CD4-positive, alpha-beta T cell treated with Interleukin-17A for 1 hour (primary cell): ENCODE results near the gene LCNL1.

Experiments
- DNase-seq: peaks from one replicate; pipeline ENCODE4 v3.0.0-alpha.2; 2020

The LCNL1 gene

DNA sequence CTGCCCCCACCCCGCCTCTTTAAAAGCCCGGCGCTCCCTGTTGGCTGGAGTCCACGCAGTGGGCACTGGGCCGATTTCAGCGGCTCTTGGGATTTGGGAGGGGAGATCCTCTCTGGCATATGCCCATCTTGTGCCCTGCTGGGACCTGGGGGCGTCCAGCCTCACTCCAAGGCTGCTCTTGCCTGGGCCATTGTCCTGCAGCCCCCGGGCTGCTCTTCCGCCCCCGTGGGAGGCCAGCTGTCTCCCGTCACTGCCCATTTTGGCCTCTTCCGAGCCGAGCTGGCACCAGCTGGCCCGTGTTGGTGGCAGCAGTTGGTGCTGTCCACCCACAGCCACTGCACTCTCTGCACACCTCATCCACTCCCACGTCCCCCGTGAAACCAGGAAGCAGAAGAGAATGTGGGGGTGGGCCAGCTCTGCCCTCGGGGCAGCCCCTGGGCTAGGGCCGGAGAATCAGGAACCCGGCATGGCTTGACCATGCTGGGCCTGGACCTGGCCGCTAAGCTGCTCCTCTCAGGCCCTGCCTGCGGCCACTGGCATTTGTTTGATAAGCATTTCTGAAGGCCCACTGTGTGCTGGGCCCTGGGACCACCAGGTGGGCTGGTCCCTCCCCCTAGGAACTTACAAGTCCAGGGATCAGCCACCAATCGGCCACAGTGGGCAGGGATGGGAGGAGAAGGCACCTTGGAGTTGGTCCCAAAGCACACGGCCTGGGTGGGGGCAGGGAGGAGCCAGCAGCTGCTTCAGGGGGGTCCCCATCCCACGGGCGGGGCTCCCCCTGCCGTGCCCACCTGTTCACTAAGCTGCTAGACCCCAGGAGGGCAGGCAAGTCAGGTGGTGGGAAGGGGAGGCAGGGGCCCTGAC lies 35.5 kb upstream of the LCNL1 start:
- DNase-seq = no peak

- DNase-seq = peak; percentile 12
These were observed 34.8 kb upstream of the LCNL1 start for GRCh38 chr9:136947955-136948510.

DNA sequence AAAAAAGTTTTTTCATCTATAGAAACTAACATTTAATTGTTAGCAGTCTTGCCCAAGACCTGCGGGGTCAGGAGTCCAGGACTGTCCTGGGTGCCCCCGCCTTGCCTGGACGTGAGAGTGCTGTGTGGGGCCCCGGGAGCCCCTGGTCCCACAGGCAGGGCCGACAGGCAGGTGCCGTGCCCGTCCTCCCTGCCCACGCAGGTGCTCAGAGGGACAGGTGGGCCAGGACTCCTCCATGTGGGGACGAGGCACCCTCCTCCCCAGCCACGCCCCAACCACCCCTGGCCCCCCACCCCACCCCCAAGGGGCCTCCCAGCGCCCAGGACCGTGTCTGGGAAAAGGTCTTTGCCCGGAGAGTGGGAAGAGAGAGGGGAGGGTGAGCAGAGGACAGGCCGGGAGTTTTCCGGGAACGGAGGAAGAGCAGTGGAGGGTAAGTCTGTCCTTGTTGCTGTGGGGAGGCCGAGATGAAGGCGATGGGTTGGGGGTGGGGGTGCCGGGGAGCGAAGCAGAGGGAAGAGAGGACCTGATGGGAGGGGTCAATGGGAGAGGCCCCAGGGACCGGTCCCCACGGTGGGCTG lies 33.5 kb upstream of the LCNL1 start:
- no peak for DNase-seq

DNA sequence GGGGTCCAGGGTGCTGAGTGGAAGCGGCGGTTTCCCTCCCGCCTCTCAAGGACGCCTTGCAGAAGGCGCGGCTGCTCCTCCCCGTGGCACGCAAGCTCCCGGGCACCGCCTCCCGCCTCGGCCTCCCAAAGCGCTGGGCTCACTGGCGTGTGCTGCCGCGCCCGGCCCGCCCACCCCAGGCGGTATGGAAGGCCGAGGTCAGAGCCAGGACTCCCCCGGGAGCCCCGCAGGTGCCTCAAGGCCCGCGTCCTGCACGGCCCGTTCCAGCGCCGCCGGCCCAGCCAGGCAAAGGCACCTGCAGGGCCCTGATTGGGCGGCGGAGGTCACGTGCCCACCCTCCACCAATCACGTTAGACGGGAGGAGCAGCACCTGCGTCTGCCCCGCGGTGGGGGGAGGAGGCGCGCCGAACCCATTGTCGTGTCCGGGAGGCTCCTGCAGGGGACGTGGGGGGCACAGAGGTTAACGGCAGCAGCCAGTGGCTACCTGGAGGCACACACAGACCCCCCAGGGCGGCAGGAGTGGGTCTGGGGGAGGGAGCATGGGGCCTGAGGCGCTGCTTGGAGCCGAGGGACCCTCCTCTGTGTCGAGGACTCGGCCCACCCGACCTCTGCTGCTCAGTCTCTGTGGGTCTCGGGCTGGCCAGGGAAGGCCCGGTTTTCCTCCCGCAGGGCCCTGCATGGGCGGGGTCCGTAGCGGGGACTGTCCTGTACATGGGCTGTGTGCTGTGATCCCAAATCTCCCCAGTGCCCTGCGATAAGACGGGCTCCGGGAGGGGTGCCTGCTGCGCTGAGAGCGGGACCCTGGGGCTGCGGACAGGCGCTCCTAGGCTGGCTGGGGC lies 32.8 kb upstream of the LCNL1 start:
- peak; percentile 96 for DNase-seq

- no peak for DNase-seq
These were observed 32.0 kb upstream of the LCNL1 start for GRCh38 chr9:136950656-136951276.

- DNase-seq = no peak
These were observed 31.1 kb upstream of the LCNL1 start, which contains the start of gene LCN12 for GRCh38 chr9:136951541-136952320. LCN12 (plus strand) TSS chr9:136952273; CDS start chr9:136952328, 55 bp downstream.

GRCh38 chr9:136952321-136952850 lies 30.4 kb upstream of the LCNL1 start:
- DNase-seq = no peak

DNA sequence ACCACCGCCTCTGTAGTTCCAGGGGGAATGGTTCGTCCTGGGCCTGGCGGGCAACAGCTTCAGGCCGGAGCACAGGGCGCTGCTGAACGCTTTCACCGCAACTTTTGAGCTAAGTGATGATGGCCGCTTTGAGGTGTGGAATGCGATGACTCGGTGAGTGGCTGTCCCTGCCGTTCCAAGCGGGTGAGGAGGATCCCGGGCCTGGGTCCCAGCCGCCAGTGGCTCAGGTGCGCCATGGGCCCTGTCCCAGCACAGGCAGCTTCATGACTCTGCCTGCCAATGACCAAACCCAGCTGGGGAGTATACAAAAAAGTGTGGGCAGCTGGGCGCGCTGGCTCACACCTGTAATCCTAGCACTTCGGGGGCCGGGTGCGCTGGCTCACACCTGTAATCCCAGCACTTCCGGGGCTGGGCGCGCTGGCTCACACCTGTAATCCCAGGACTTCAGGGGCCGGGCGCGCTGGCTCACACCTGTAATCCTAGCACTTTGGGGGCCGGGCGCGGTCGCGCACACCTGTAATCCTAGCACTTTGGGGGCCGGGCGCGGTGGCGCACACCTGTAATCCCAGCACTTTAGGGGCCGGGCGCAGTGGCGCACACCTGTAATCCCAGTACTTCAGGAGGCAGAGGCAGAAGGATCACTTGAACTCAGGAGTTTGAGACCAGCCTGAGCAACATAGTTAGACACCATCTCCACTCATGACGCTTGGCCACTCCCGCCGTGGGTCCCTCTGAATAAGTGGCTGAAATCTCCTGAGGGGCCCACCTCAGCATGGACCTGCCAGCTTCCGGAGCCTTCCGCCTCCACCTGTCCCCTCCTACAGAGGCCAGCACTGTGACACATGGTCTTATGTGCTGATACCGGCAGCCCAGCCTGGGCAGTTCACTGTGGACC lies 29.7 kb upstream of the LCNL1 start:
- DNase-seq = no peak

- no peak for DNase-seq
These were observed 29.0 kb upstream of the LCNL1 start for GRCh38 chr9:136953771-136954269.

DNA sequence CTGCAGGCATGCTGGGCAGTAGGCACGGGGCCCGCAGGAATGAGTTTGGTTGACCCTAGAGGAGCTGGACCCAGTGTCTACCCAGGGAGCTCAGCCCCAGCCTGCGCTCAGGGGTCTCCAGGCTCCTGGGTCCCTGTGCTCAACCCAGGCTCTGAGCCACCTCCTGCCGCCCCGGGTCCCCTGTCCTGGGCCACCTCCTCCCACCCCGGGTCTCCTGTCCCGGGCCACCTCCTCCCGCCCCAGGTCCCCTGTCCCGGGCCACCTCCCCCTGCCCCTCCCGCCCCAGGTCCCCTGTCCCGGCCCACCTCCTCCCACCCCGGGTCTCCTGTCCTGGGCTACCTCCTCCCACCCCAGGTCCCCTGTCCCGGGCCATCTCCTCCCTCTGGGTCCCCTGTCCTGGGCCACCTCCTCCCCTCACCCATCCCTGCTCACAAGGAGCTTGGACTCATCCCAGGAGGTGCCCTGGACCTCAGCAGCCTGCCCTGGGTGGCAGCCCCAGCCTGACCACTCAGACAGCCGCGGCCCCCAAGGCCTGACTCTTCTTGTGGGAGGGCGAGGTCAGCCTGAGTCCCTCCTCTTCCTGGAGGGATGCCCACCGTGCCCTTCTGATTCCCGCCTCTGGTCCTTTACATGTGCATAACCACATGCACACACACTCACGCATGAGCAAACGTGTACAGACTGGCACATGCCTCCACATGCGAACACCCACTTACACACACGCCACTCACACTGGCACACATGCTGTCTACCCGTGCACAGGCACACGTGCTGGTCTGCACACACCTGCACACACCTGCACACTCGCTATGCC lies 28.3 kb upstream of the LCNL1 start:
- DNase-seq = no peak

DNA sequence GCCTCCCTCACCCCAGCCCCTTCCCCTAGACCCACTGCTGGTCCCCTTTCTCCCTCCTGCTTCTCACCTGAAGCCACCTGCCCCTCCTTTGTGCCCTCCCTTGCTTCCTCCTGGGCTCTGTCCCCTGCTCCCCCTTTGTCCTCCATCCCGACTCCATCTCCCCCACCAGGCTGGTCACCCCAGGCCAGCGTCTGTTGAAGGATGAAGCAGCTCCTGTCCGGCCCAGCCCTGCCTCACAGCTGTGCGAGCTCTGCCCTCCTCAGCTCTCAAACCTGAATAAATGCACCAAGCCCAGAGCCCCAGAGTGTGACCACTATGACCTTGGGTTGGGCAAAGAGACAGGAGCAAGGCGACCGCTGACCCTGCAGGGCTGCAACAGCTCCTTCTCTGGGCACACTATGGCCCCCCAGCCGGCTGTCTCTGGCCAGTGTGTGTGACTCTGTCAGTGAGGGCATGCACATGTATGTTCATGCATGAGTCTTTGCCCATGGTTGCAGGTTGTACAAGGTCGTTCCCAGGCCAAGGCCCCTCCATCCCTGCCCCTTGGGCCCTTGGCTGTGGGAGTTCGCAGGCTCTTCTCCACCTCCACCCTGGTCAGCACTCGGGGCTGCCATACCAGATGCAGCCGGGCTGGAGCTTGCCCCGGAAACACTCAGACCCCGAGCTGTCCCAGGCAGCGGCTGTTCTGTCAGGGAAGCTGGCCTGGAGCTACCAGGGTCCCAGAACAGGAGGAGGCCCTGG lies 27.4 kb upstream of the LCNL1 start:
- DNase-seq = no peak

DNA sequence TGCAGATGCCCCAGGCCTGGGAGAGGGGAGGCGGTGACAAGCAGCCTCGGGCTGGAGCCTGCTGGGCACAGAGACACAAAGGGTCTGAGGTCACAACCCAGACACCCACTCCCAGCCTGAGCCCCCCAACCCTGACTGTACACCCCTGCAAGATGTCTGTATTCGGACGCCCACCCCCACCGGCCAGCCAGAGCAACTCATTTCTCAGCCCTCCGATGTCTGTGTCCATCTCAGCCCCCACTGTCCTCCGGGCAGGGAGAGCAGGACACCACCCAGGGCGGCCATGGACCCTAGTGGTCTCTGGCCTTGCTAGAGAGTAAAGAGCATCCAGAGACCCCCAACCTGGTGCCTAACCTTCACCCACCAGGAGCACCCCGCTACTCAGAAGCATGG lies 26.9 kb upstream of the LCNL1 start:
- no peak for DNase-seq

DNA sequence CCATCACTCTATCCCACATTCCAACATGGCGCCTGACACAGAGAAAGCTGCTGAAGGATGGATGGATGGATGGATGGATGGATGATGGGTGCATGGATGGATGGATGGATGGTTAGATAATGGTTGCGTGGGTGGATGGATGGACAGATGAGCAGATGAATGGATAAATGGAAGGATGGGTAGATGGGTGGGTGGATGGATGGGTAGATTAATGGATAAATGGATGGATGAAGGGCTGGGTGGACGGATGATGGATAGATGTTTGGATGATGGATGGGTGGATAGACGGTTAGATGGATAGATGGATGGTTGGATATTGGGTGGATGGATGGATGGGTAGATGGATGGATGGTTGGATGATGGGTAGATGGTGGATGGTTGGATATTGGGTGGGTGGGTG lies 26.2 kb upstream of the LCNL1 start:
- no peak for DNase-seq

DNA sequence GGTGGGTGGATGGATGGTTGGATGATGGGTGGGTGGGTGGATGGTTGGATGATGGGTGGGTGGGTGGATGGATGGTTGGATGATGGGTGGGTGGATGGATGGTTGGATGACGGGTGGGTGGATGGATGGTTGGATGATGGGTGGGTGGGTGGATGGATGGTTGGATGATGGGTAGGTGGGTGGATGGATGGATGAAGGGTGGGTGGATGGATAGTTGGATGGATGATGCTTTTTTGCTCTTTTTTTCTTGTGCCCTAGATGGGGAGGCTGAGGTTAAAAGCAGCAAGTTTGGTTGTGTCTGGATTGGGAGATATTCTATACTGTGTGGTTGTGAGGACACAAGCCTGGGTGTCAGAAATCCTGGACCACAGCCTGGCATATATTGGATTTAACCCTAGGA lies 25.3 kb upstream of the LCNL1 start:
- no peak for DNase-seq

DNA sequence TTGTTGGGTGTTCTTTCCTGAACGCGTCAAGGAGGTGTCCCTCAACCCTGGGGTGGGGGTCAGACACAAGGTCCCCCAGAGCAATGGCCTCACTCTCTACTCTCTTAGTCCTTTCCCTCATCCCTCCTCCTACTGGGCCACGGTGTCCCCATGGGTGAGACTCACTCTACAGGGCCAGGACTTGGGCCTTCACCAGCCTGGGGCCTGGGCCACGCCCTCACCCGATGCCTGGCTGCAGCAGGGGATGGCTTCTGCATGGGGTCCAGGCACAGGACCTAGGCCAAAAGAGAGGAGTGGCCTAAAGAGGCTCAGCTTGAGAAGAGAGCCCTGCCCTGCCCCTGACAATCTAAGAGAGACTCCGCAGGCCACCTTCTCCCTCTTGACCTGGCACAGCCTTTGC lies 24.9 kb upstream of the LCNL1 start:
- DNase-seq = no peak

DNA sequence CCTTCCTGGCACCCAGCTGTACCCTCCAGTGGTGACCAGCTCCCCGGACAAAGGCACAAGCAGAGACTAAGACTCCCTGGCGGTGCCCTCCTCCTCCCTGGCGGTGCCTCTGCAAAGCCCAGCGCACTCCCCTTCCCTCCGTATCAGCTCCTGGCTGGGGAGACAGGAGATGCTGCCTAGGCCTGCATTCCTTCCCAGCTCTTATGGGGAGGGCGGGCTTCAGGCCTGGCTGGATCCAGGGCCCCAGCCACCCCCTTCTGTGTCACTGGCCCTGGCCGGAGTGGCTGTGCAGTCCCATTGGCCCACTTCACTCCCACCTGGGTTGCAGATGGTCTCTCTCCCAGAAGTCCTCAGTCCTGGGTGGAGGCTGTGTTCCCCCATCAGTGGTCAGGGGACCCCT lies 24.3 kb upstream of the LCNL1 start:
- no peak for DNase-seq

GRCh38 chr9:136958898-136959850 lies 23.6 kb upstream of the LCNL1 start:
- DNase-seq = no peak
